Liver (tissue), 9 donors: ENCODE data around the gene NFATC1. TPM values are rescaled to one million over a fixed set of nuclear protein-coding genes. Genes with fewer than 3 reads are reported as not detected.

ENCODE experiments used
- DNase-seq: peaks from one replicate; pipeline ENCODE4 v3.0.0-alpha.2; 2017; ENCODE audit warnings: low spot score
- H3K27ac ChIP-seq, 2 donors: one replicate each; pipeline ENCODE4 v1.7.0; 2013; ENCODE audit warnings: inconsistent platforms in 2 of 2, low read length in 2 of 2, control low read depth in 1 of 2, low read depth in 1 of 2, mild to moderate bottlenecking in 1 of 2
- H3K27me3 ChIP-seq, 4 donors: one replicate each; pipeline versions ENCODE4 v1.6.1 to v1.7.0; 2013; ENCODE audit warnings: low read length in 3 of 4, inconsistent platforms in 1 of 4, mild to moderate bottlenecking in 1 of 4, moderate library complexity in 1 of 4; ENCODE audit not compliant: control insufficient read depth in 4 of 4, insufficient read depth in 4 of 4
- H3K36me3 ChIP-seq, 4 donors: one replicate each; pipeline versions ENCODE4 v1.6.1 to v1.7.0; 2013; ENCODE audit warnings: low read length in 3 of 4, mild to moderate bottlenecking in 3 of 4, low read depth in 1 of 4, moderate library complexity in 1 of 4; ENCODE audit not compliant: control insufficient read depth in 4 of 4, insufficient read depth in 3 of 4
- H3K4me1 ChIP-seq, 4 donors: one replicate each; pipeline versions ENCODE4 v1.6.1 to v1.7.0; 2013; ENCODE audit warnings: low read length in 3 of 4, mild to moderate bottlenecking in 3 of 4, moderate library complexity in 1 of 4; ENCODE audit not compliant: control insufficient read depth in 4 of 4, insufficient read depth in 4 of 4
- H3K4me3 ChIP-seq, 3 donors: one replicate each; pipeline versions ENCODE4 v1.6.1 to v1.7.0; 2013; ENCODE audit warnings: low read length in 3 of 3, control low read depth in 1 of 3, low read depth in 1 of 3, mild to moderate bottlenecking in 1 of 3
- H3K9ac ChIP-seq, 2 donors: one replicate each; pipeline ENCODE4 v1.7.0; 2013; ENCODE audit warnings: low read length in 2 of 2, mild to moderate bottlenecking in 2 of 2, moderate library complexity in 2 of 2, control low read depth in 1 of 2, low read depth in 1 of 2
- H3K9me3 ChIP-seq, 4 donors: one replicate each; pipeline versions ENCODE4 v1.6.1 to v1.7.0; 2013; ENCODE audit warnings: low read length in 3 of 4; ENCODE audit not compliant: control insufficient read depth in 4 of 4
- EGR1 ChIP-seq, 2 donors: IDR thresholded peaks; 2 replicates each; pipeline ENCODE4 v1.6.1; 2016 to 2018; ENCODE audit warnings: antibody characterized with exemption in 2 of 2, low read depth in 2 of 2
- FOXA2 ChIP-seq: IDR thresholded peaks from 2 replicates; pipeline ENCODE4 v1.6.1; 2016; ENCODE audit warnings: antibody characterized with exemption
- GABPA ChIP-seq, 2 donors: IDR thresholded peaks in 1 of 2; conservative IDR thresholded peaks in 1 of 2; 2 replicates each; pipeline ENCODE4 v1.6.1; 2016; ENCODE audit warnings: antibody characterized with exemption in 2 of 2, mild to moderate bottlenecking in 1 of 2, moderate library complexity in 1 of 2
- HNF4A ChIP-seq, 2 donors: conservative IDR thresholded peaks; 2 replicates each; pipeline ENCODE4 v1.6.1; 2016; ENCODE audit warnings: antibody characterized with exemption in 2 of 2, mild to moderate bottlenecking in 2 of 2
- HNF4G ChIP-seq: IDR thresholded peaks from 2 replicates; pipeline ENCODE4 v1.6.1; 2016; ENCODE audit warnings: antibody characterized with exemption
- JUND ChIP-seq, 2 donors: IDR thresholded peaks; 2 replicates each; pipeline ENCODE4 v1.6.1; 2016; ENCODE audit warnings: antibody characterized with exemption in 2 of 2
- MAX ChIP-seq: IDR thresholded peaks from 2 replicates; pipeline ENCODE4 v1.6.1; 2016; ENCODE audit warnings: antibody characterized with exemption
- NR2F2 ChIP-seq: IDR thresholded peaks from 2 replicates; pipeline ENCODE4 v1.6.1; 2016; ENCODE audit warnings: antibody characterized with exemption
- RXRA ChIP-seq, 2 donors: IDR thresholded peaks; 2 replicates each; pipeline ENCODE4 v1.6.1; 2017 to 2018; ENCODE audit warnings: antibody characterized with exemption in 2 of 2, mild to moderate bottlenecking in 1 of 2
- TAF1 ChIP-seq: conservative IDR thresholded peaks from 2 replicates; pipeline ENCODE4 v1.6.1; 2016; ENCODE audit warnings: antibody characterized with exemption, mild to moderate bottlenecking
- YY1 ChIP-seq: IDR thresholded peaks from 2 replicates; pipeline ENCODE4 v1.6.1; 2016; ENCODE audit warnings: antibody characterized with exemption, mild to moderate bottlenecking
- WGBS: extraction: QIAGEN DNeasy Blood & Tissue Kit; methylation state at CpG from one replicate; pipeline ENCODE4 v1.1.7; 2013; 5-methylcytosine and 5-hydroxymethylcytosine counted together
- polyA plus RNA-seq, 2 donors: library from polyadenylated mRNA; stranded (reverse) in 1 of 2; unstranded in 1 of 2; fragments of 200-250 nt in 1 of 2; fragments of >200 nt in 1 of 2; fragmentation: Nextera tagmentation in 1 of 2; extraction: Ambion mirVana in 1 of 2; gene quantifications; one replicate each; pipeline versions ENCODE4 v1.2.1 to v1.2.3, GENCODE V29; 2013 to 2015
- total RNA-seq, 2 donors: library from RNA; depleted of rRNA; stranded (reverse); fragments of >200 nt; gene quantifications; one replicate each; pipeline ENCODE4 v1.2.3, GENCODE V29; 2014
- TF ChIP-seq, protein P1 (sequence below): fragments of 150-350 bp; IDR thresholded peaks from 2 replicates; pipeline ENCODE4 v1.5.1; 2017; ENCODE audit warnings: improper control_type of control experiment, low read depth, low read length; ENCODE audit not compliant: missing input control
- TF ChIP-seq, protein P2 (sequence below): IDR thresholded peaks from 2 replicates; pipeline ENCODE4 v1.6.1; 2016; ENCODE audit warnings: antibody characterized with exemption
- TF ChIP-seq, protein P3 (sequence below): IDR thresholded peaks from 2 replicates; pipeline ENCODE4 v1.6.1; 2016; ENCODE audit warnings: antibody characterized with exemption
- TF ChIP-seq, protein P4 (sequence below): IDR thresholded peaks from 2 replicates; pipeline ENCODE4 v1.6.1; 2016; ENCODE audit warnings: antibody characterized with exemption, mild to moderate bottlenecking
- donor health status: healthy.
- donor health status: healthy.
- donor health status: healthy.
- donor health status: healthy.
- donor health status: healthy.

NFATC1 gene
- total and polyA plus RNA-seq, 4 donors, result 0.57 to 2.2 (median 1.3) TPM

- Histone ChIP-seq H3K27me3 (no peaks in the 10 kb centered on the region), H3K9me3 (peaks cover 0 to 4% (median 0%) of the 10 kb centered on the region in 4 donors), H3K4me3 (no peak overlapping the region), H3K36me3 (no peaks in the 10 kb centered on the region), H3K9ac (no peak overlapping the region), H3K27ac (no peak overlapping the region), H3K4me1 (no peaks in the 10 kb centered on the region)
- DNase-seq, result no peak
- TF ChIP-seq FOXA2 (no peak), GABPA (IDR thresholded peaks at IDR 0.05 in 1 of 2, conservative IDR thresholded peaks at IDR 0.05 in 1 of 2) (no peak)
- TF ChIP-seq, protein P1, sequence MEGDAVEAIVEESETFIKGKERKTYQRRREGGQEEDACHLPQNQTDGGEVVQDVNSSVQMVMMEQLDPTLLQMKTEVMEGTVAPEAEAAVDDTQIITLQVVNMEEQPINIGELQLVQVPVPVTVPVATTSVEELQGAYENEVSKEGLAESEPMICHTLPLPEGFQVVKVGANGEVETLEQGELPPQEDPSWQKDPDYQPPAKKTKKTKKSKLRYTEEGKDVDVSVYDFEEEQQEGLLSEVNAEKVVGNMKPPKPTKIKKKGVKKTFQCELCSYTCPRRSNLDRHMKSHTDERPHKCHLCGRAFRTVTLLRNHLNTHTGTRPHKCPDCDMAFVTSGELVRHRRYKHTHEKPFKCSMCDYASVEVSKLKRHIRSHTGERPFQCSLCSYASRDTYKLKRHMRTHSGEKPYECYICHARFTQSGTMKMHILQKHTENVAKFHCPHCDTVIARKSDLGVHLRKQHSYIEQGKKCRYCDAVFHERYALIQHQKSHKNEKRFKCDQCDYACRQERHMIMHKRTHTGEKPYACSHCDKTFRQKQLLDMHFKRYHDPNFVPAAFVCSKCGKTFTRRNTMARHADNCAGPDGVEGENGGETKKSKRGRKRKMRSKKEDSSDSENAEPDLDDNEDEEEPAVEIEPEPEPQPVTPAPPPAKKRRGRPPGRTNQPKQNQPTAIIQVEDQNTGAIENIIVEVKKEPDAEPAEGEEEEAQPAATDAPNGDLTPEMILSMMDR, result no peak
- TF ChIP-seq, protein P2, sequence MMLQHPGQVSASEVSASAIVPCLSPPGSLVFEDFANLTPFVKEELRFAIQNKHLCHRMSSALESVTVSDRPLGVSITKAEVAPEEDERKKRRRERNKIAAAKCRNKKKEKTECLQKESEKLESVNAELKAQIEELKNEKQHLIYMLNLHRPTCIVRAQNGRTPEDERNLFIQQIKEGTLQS, result no peak
- WGBS, result 82% methylated on average over 5 of the region's 5 CpGs
Observed at GRCh38 chr18:79560861-79561210, 165.1 kb downstream of the NFATC1 start.

DNA sequence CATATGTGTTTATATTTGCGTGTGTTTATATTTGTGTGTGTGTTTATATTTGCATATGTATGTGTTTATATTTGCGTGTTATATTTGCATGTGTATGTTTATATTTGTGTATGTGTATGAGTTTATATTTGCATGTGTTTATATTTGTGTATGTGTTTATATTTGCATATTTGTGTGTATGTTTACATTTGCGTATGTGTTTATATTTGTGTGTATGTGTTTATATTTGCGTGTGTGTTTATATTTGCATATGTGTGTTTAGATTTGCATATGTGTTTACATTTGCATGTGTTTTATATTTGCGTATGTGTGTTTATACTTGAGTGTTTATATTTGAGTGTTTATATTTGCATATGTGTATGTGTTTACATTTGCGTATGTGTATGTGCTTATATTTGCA lies 168.2 kb downstream of the NFATC1 start:
- H3K4me3 ChIP-seq, result no peak overlapping the region
- TF ChIP-seq, protein P3, sequence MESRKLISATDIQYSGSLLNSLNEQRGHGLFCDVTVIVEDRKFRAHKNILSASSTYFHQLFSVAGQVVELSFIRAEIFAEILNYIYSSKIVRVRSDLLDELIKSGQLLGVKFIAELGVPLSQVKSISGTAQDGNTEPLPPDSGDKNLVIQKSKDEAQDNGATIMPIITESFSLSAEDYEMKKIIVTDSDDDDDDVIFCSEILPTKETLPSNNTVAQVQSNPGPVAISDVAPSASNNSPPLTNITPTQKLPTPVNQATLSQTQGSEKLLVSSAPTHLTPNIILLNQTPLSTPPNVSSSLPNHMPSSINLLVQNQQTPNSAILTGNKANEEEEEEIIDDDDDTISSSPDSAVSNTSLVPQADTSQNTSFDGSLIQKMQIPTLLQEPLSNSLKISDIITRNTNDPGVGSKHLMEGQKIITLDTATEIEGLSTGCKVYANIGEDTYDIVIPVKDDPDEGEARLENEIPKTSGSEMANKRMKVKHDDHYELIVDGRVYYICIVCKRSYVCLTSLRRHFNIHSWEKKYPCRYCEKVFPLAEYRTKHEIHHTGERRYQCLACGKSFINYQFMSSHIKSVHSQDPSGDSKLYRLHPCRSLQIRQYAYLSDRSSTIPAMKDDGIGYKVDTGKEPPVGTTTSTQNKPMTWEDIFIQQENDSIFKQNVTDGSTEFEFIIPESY, result no peak
- TF ChIP-seq FOXA2, result no peak
- TF ChIP-seq TAF1, result no peak
- TF ChIP-seq, protein P2, result no peak
- TF ChIP-seq, protein P4, sequence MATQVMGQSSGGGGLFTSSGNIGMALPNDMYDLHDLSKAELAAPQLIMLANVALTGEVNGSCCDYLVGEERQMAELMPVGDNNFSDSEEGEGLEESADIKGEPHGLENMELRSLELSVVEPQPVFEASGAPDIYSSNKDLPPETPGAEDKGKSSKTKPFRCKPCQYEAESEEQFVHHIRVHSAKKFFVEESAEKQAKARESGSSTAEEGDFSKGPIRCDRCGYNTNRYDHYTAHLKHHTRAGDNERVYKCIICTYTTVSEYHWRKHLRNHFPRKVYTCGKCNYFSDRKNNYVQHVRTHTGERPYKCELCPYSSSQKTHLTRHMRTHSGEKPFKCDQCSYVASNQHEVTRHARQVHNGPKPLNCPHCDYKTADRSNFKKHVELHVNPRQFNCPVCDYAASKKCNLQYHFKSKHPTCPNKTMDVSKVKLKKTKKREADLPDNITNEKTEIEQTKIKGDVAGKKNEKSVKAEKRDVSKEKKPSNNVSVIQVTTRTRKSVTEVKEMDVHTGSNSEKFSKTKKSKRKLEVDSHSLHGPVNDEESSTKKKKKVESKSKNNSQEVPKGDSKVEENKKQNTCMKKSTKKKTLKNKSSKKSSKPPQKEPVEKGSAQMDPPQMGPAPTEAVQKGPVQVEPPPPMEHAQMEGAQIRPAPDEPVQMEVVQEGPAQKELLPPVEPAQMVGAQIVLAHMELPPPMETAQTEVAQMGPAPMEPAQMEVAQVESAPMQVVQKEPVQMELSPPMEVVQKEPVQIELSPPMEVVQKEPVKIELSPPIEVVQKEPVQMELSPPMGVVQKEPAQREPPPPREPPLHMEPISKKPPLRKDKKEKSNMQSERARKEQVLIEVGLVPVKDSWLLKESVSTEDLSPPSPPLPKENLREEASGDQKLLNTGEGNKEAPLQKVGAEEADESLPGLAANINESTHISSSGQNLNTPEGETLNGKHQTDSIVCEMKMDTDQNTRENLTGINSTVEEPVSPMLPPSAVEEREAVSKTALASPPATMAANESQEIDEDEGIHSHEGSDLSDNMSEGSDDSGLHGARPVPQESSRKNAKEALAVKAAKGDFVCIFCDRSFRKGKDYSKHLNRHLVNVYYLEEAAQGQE, result no peak
- no peak for TF ChIP-seq HNF4A (conservative IDR thresholded peaks at IDR 0.05)
- no peak for TF ChIP-seq YY1
- no peak for TF ChIP-seq RXRA (IDR thresholded peaks at IDR 0.05)
- TF ChIP-seq MAX, result no peak
- no peak for TF ChIP-seq HNF4G
- TF ChIP-seq EGR1 (IDR thresholded peaks at IDR 0.05; ENCODE audit: low read depth in 2 of 2), result no peak
- no peak for TF ChIP-seq JUND (IDR thresholded peaks at IDR 0.05)
- TF ChIP-seq NR2F2, result no peak
- no peaks in the 10 kb centered on the region for H3K27me3 ChIP-seq
- H3K9me3 ChIP-seq, result peaks cover 0 to 4% (median 0%) of the 10 kb centered on the region in 4 donors
- H3K9ac ChIP-seq, result no peak overlapping the region
- DNase-seq, result no peak
- no peaks in the 10 kb centered on the region for H3K36me3 ChIP-seq
- WGBS, result 85% methylated on average over 6 of the region's 6 CpGs
- H3K4me1 ChIP-seq, result no peaks in the 10 kb centered on the region
- H3K27ac ChIP-seq, result no peak overlapping the region
